AG10803 (cell line): ENCODE data around the gene FHDC1.
A peak's percentile ranks its signal among the peaks of the same experiment; 100 is the strongest.

Experiments used
- DNase-seq: peaks from one replicate; pipeline ENCODE4 v3.0.0; 2010; ENCODE audit warnings: low read depth
- H3K4me3 ChIP-seq: 2 replicates; pipeline ENCODE4 v1.5.1; 2011; ENCODE audit warnings: mild to moderate bottlenecking, low read length, control low read depth
- CTCF ChIP-seq: conservative IDR thresholded peaks from 2 replicates; pipeline ENCODE4 v1.5.1; 2011; ENCODE audit warnings: mild to moderate bottlenecking, low read length, control low read depth, inconsistent platforms

The FHDC1 gene

GRCh38 chr4:152964335-152964734 lies 28.2 kb downstream of the FHDC1 start:
- no peak for DNase-seq
- H3K4me3 ChIP-seq, result no peak overlapping the region
- TF ChIP-seq CTCF, result no peak

- H3K4me3 ChIP-seq, result no peak overlapping the region
- peak; percentile 9 for DNase-seq
- no peak for TF ChIP-seq CTCF
These were observed 29.5 kb downstream of the FHDC1 start for GRCh38 chr4:152965611-152966010.

GRCh38 chr4:152967907-152968306 lies 31.8 kb downstream of the FHDC1 start:
- DNase-seq, result no peak
- no peak for TF ChIP-seq CTCF
- no peak overlapping the region for H3K4me3 ChIP-seq

GRCh38 chr4:152968806-152969394 lies 32.8 kb downstream of the FHDC1 start:
- DNase-seq, result peak; percentile 15

GRCh38 chr4:152970102-152970820 lies 34.1 kb downstream of the FHDC1 start:
- no peak for TF ChIP-seq CTCF
- peak; percentile 25 for DNase-seq
- no peak overlapping the region for H3K4me3 ChIP-seq

More at GRCh38 chr4:152968806-152969394, 32.8 kb downstream of the FHDC1 start:
- no peak overlapping the region for H3K4me3 ChIP-seq
- no peak for TF ChIP-seq CTCF

GRCh38 chr4:152971053-152971452 lies 34.9 kb downstream of the FHDC1 start:
- no peak for DNase-seq
- no peak overlapping the region for H3K4me3 ChIP-seq
- no peak for TF ChIP-seq CTCF
